SK-N-SH (cell line): Measurements from ENCODE around the gene POLR2B. TPM values are rescaled to one million over a fixed set of nuclear protein-coding genes. Genes with fewer than 3 reads are reported as not detected.

Experiments used
- CTCF ChIA-PET: fragments of 300-600, 350-600 bp; formaldehyde crosslinking; extraction: SDS; loops from one replicate; lab custom pipeline; 2021; lab: Yijun Ruan, JAX
- POLR2A ChIA-PET: fragments of 350-600 bp; sonication (Branson Sonifier 250); formaldehyde crosslinking; extraction: SDS; loops from one replicate; lab custom pipeline; 2020; ENCODE audit warnings: antibody characterized with exemption, inconsistent platforms; lab: Yijun Ruan, JAX
- DNase-seq: peaks from one replicate; pipeline ENCODE4 v3.0.0; 2012
- H2AFZ ChIP-seq: fragments of 200-600 bp; sonication (generic); 2 replicates; pipeline ENCODE4 v1.8.1; 2016; ENCODE audit warnings: antibody characterized with exemption, mild to moderate bottlenecking, low read depth
- H3F3A ChIP-seq: fragments of 200-600 bp; sonication (generic); replicated peaks from 2 replicates; pipeline ENCODE3; 2016; ENCODE audit warnings: antibody characterized with exemption, mild to moderate bottlenecking; ENCODE audit not compliant: insufficient read depth
- H3K27ac ChIP-seq, 2 experiments: fragments of 200-500 bp in 1 of 2; fragments of 200-600 bp in 1 of 2; sonication (Bioruptor generic) in 1 of 2; sonication (generic), shearing (Covaris generic) in 1 of 2; 2 replicates each; pipeline versions ENCODE4 v1.5.1 to v1.6.1; 2014 to 2016; ENCODE audit warnings: low read depth in 2 of 2, inconsistent platforms in 1 of 2, low read length in 1 of 2, mild to moderate bottlenecking in 1 of 2, mixed read lengths in 1 of 2
- H3K27me3 ChIP-seq: fragments of 200-600 bp; sonication (generic), shearing (Covaris generic); 2 replicates; pipeline ENCODE4 v1.6.1; 2016; ENCODE audit warnings: mixed run types; ENCODE audit not compliant: insufficient read depth
- H3K36me3 ChIP-seq, 2 experiments: fragments of 200-500 bp in 1 of 2; fragments of 200-600 bp in 1 of 2; sonication (Bioruptor generic) in 1 of 2; sonication (generic) in 1 of 2; replicated peaks in 1 of 2; 2 replicates each; pipeline versions ENCODE3 to v1.5.1; 2014 to 2016; ENCODE audit warnings: low read length in 1 of 2, mild to moderate bottlenecking in 1 of 2; ENCODE audit not compliant: insufficient read depth in 2 of 2, control insufficient read depth in 1 of 2
- H3K4me1 ChIP-seq, 2 experiments: fragments of 200-500 bp in 1 of 2; fragments of 200-600 bp in 1 of 2; sonication (Bioruptor generic) in 1 of 2; sonication (generic), shearing (Covaris generic) in 1 of 2; 2 replicates each; pipeline versions ENCODE4 v1.5.1 to v1.6.1; 2014 to 2016; ENCODE audit warnings: low read depth in 1 of 2, low read length in 1 of 2, mixed run types in 1 of 2; ENCODE audit not compliant: insufficient read depth in 2 of 2, control insufficient read depth in 1 of 2
- H3K4me2 ChIP-seq: fragments of 200-600 bp; sonication (generic), shearing (Covaris generic); 2 replicates; pipeline ENCODE4 v1.6.1; 2017; ENCODE audit warnings: mixed run types
- H3K4me3 ChIP-seq, 2 experiments: fragments of 200-500 bp in 1 of 2; fragments of 200-600 bp in 1 of 2; sonication (Bioruptor generic) in 1 of 2; sonication (generic), shearing (Covaris generic) in 1 of 2; 2 replicates each; pipeline versions ENCODE4 v1.5.1 to v1.8.1; 2014 to 2016; ENCODE audit warnings: low read depth in 2 of 2, inconsistent platforms in 1 of 2, low read length in 1 of 2, mild to moderate bottlenecking in 1 of 2, mixed read lengths in 1 of 2, moderate library complexity in 1 of 2
- H3K79me2 ChIP-seq: fragments of 200-600 bp; sonication (generic); 2 replicates; pipeline ENCODE4 v1.8.1; 2017; ENCODE audit warnings: mild to moderate bottlenecking; ENCODE audit not compliant: insufficient read depth
- H3K9ac ChIP-seq: fragments of 200-600 bp; sonication (generic); 2 replicates; pipeline ENCODE4 v1.6.1; 2017; ENCODE audit warnings: mixed run types
- H3K9me2 ChIP-seq: fragments of 200-600 bp; sonication (generic); 2 replicates; pipeline ENCODE4 v1.6.1; 2017; ENCODE audit warnings: mixed run types
- H3K9me3 ChIP-seq: fragments of 200-600 bp; sonication (generic); 2 replicates; pipeline ENCODE4 v1.6.1; 2017; ENCODE audit warnings: mixed run types, mild to moderate bottlenecking, moderate library complexity
- H4K20me1 ChIP-seq: fragments of 200-600 bp; sonication (generic); 2 replicates; pipeline ENCODE4 v1.6.1; 2017; ENCODE audit warnings: mild to moderate bottlenecking, mixed run types; ENCODE audit not compliant: insufficient read depth
- CHD2 ChIP-seq: fragments of 150-350 bp; IDR thresholded peaks from 2 replicates; pipeline ENCODE4 v1.6.1; 2018; ENCODE audit warnings: low read length; ENCODE audit not compliant: partially characterized antibody
- ELF1 ChIP-seq: IDR thresholded peaks from 2 replicates; pipeline ENCODE4 v1.4.0; 2012
- EZH2phosphoT487 ChIP-seq: fragments of 200-600 bp; sonication (generic); IDR thresholded peaks from 2 replicates; pipeline ENCODE4 v1.6.1; 2017; ENCODE audit warnings: low read depth, mixed run types, mild to moderate bottlenecking, antibody characterized with exemption, moderate library complexity, borderline replicate concordance
- FOXJ3 ChIP-seq: sonication (generic); formaldehyde crosslinking; IDR thresholded peaks from 2 replicates; pipeline ENCODE4 v1.5.1; 2020; ENCODE audit warnings: mild to moderate bottlenecking, missing genetic modification reagents
- FOXM1 ChIP-seq: IDR thresholded peaks from 2 replicates; pipeline ENCODE4 v1.4.0; 2012; ENCODE audit warnings: low read depth, mild to moderate bottlenecking
- GATA2 ChIP-seq: sonication (generic); formaldehyde crosslinking; IDR thresholded peaks from 2 replicates; pipeline ENCODE4 v1.5.0; 2020; ENCODE audit warnings: mild to moderate bottlenecking, missing genetic modification reagents
- MEF2A ChIP-seq: IDR thresholded peaks from 2 replicates; pipeline ENCODE4 v1.4.0; 2012; ENCODE audit warnings: low read depth, borderline replicate concordance
- NRF1 ChIP-seq: IDR thresholded peaks from 2 replicates; pipeline ENCODE4 v1.6.1; 2012; ENCODE audit warnings: low read depth, mild to moderate bottlenecking, low read length
- POLR2AphosphoS5 ChIP-seq: IDR thresholded peaks from 2 replicates; pipeline ENCODE4 v1.6.1; 2012; ENCODE audit warnings: low read depth, low read length
- RCOR1 ChIP-seq: fragments of 150-350 bp; IDR thresholded peaks from 2 replicates; pipeline ENCODE4 v1.6.1; 2017; ENCODE audit warnings: antibody characterized with exemption, low read length
- RFX5 ChIP-seq: IDR thresholded peaks from 2 replicates; pipeline ENCODE4 v1.6.1; 2012; ENCODE audit warnings: mild to moderate bottlenecking, improper control_type of control experiment, low read length
- RXRA ChIP-seq: IDR thresholded peaks from 2 replicates; pipeline ENCODE4 v1.4.0; 2012; ENCODE audit warnings: low read depth, mild to moderate bottlenecking, borderline replicate concordance
- SMC3 ChIP-seq: IDR thresholded peaks from 2 replicates; pipeline ENCODE4 v1.6.1; 2012; ENCODE audit warnings: low read depth, low read length, improper control_type of control experiment
- TCF12 ChIP-seq: IDR thresholded peaks from 2 replicates; pipeline ENCODE4 v1.4.0; 2012
- TEAD4 ChIP-seq: IDR thresholded peaks from 2 replicates; pipeline ENCODE4 v1.4.0; 2012; ENCODE audit warnings: mild to moderate bottlenecking, borderline replicate concordance; ENCODE audit not compliant: insufficient read depth
- WGBS: methylation state at CpG from one replicate; pipeline ENCODE4 v1.1.6; 2017; ENCODE audit warnings: low lambda C conversion rate; 5-methylcytosine and 5-hydroxymethylcytosine counted together
- polyA plus RNA-seq, 3 experiments: library from polyadenylated mRNA; depleted of rRNA; stranded (reverse); fragments of >200 nt; gene quantifications; 2 replicates each; pipeline ENCODE4 v1.2.3, GENCODE V29; 2012
- TF ChIP-seq, protein P1 (sequence below): fragments of 150-350 bp; IDR thresholded peaks from 2 replicates; pipeline ENCODE4 v1.6.1; 2016; ENCODE audit warnings: mild to moderate bottlenecking, low read depth, low read length
- TF ChIP-seq, protein P2 (sequence below): fragments of 200-600 bp; sonication (generic); IDR thresholded peaks from 2 replicates; pipeline ENCODE4 v1.6.1; 2017; ENCODE audit warnings: antibody characterized with exemption, mild to moderate bottlenecking, moderate library complexity
- TF ChIP-seq, protein P3 (sequence below): IDR thresholded peaks from 2 replicates; pipeline ENCODE4 v1.4.0; 2012; ENCODE audit warnings: low read depth
- TF ChIP-seq, protein P4 (sequence below): fragments of 150-350 bp; IDR thresholded peaks from 2 replicates; pipeline ENCODE4 v1.6.1; 2017; ENCODE audit warnings: antibody characterized with exemption, low read length, low read depth, borderline replicate concordance

The POLR2B gene
- polyA plus RNA-seq, 1 of the 3 experiments (the other 2 are of a cell fraction), result 58.5 TPM

DNA sequence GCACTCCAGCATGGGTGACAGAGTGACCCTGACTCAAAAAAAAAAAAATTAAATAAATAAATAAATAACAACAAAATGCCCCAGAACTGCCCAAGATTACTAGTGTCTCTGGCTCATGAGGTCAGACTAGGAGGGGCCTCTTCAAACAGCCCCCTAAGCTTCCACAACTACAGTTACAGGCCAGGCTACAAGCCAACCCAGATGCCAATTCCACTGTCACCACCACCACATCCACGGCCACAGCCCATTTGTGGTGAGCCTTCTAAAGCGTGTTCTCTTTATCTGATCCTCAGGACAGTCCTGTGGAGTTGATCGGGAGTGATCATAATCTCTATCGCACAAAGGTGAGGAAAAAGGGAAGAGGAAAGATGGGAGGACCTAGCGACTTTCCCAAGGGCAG is 94.9 kb downstream of the POLR2B start:
- H3K27ac ChIP-seq, result no peak overlapping the region
- H3K4me1 ChIP-seq, result peaks cover 0 to 20% of the 10 kb centered on the region in 2 experiments; a peak in 2 of 4 replicates

More for the DNA sequence above, 94.9 kb downstream of the POLR2B start:
- Histone ChIP-seq H3K9ac (no peak overlapping the region), H3F3A (peaks cover 18% of the 10 kb centered on the region), H2AFZ (no peak overlapping the region), H4K20me1 (no peaks in the 10 kb centered on the region), H3K27me3 (no peaks in the 10 kb centered on the region), H3K4me3 (no peak overlapping the region), H3K9me3 (no peaks in the 10 kb centered on the region), H3K79me2 (no peaks in the 10 kb centered on the region), H3K36me3 (no peaks in the 10 kb centered on the region), H3K4me2 (no peak overlapping the region), H3K9me2 (no peaks in the 10 kb centered on the region)
- no peak for DNase-seq
- POLR2A ChIA-PET, result no interaction called here
- CTCF ChIA-PET, result interaction anchor here (1.1 to 2.1 kb wide), 4 partner anchors 10 to 90 kb away, joined by 3 to 15 read pairs (median 6); no protein-coding TSS in a partner anchor
- TF ChIP-seq TCF12, result no peak
- no peak for TF ChIP-seq ELF1
- TF ChIP-seq RCOR1, result no peak
- TF ChIP-seq, protein P1, sequence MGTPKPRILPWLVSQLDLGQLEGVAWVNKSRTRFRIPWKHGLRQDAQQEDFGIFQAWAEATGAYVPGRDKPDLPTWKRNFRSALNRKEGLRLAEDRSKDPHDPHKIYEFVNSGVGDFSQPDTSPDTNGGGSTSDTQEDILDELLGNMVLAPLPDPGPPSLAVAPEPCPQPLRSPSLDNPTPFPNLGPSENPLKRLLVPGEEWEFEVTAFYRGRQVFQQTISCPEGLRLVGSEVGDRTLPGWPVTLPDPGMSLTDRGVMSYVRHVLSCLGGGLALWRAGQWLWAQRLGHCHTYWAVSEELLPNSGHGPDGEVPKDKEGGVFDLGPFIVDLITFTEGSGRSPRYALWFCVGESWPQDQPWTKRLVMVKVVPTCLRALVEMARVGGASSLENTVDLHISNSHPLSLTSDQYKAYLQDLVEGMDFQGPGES, result no peak
- no peak for TF ChIP-seq RXRA
- TF ChIP-seq SMC3, result no peak
- no peak for TF ChIP-seq GATA2 (CRISPR knock-in tag)
- no peak for TF ChIP-seq CHD2
- TF ChIP-seq MEF2A, result no peak
- TF ChIP-seq, protein P2, sequence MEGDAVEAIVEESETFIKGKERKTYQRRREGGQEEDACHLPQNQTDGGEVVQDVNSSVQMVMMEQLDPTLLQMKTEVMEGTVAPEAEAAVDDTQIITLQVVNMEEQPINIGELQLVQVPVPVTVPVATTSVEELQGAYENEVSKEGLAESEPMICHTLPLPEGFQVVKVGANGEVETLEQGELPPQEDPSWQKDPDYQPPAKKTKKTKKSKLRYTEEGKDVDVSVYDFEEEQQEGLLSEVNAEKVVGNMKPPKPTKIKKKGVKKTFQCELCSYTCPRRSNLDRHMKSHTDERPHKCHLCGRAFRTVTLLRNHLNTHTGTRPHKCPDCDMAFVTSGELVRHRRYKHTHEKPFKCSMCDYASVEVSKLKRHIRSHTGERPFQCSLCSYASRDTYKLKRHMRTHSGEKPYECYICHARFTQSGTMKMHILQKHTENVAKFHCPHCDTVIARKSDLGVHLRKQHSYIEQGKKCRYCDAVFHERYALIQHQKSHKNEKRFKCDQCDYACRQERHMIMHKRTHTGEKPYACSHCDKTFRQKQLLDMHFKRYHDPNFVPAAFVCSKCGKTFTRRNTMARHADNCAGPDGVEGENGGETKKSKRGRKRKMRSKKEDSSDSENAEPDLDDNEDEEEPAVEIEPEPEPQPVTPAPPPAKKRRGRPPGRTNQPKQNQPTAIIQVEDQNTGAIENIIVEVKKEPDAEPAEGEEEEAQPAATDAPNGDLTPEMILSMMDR, result no peak
- TF ChIP-seq, protein P3, sequence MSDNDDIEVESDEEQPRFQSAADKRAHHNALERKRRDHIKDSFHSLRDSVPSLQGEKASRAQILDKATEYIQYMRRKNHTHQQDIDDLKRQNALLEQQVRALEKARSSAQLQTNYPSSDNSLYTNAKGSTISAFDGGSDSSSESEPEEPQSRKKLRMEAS, result no peak
- no peak for TF ChIP-seq TEAD4
- no peak for TF ChIP-seq RFX5
- TF ChIP-seq, protein P4, sequence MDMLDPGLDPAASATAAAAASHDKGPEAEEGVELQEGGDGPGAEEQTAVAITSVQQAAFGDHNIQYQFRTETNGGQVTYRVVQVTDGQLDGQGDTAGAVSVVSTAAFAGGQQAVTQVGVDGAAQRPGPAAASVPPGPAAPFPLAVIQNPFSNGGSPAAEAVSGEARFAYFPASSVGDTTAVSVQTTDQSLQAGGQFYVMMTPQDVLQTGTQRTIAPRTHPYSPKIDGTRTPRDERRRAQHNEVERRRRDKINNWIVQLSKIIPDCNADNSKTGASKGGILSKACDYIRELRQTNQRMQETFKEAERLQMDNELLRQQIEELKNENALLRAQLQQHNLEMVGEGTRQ, result no peak
- TF ChIP-seq FOXM1, result no peak
- TF ChIP-seq FOXJ3 (CRISPR knock-in tag), result no peak
- no peak for TF ChIP-seq NRF1
- no peak for TF ChIP-seq EZH2phosphoT487
- TF ChIP-seq POLR2AphosphoS5, result no peak
- 70% methylated on average over 5 of the region's 5 CpGs for WGBS
